A172 (cell line): ENCODE measurements around the gene TRIM10. TPM values are rescaled to one million over a fixed set of nuclear protein-coding genes. Genes with fewer than 3 reads are reported as not detected.
"Not testable (repeated sequence)": the region's sequence is repeated elsewhere in the genome, so short reads cannot be mapped to it uniquely, and the experiment has no call there.

Experiments
- DNase-seq: peaks from one replicate; pipeline ENCODE4 v3.0.0-alpha.2; 2015; ENCODE audit warnings: low spot score
- total RNA-seq: library from RNA; depleted of rRNA; stranded (reverse); fragments of >200 nt; shearing (Covaris generic); gene quantifications from 2 replicates; pipeline ENCODE4 v1.2.3, GENCODE V29; 2014

The TRIM10 gene
- total RNA-seq, 1 experiment from 2014 or later: not detected

- DNase-seq: no peak
These were observed 10.9 kb upstream of the TRIM10 start for GRCh38 chr6:30171677-30172471.

- DNase-seq: peak; percentile 40
These were observed 8.9 kb upstream of the TRIM10 start for GRCh38 chr6:30169658-30170614.

- DNase-seq: no peak
These were observed 7.7 kb upstream of the TRIM10 start for GRCh38 chr6:30168741-30169140.

- DNase-seq: no peak
These were observed 6.1 kb upstream of the TRIM10 start for GRCh38 chr6:30167101-30167500.

- not testable (repeated sequence) for DNase-seq
These were observed 4.2 kb upstream of the TRIM10 start for GRCh38 chr6:30165238-30165637.

GRCh38 chr6:30164714-30165113 is 3.7 kb upstream of the TRIM10 start:
- DNase-seq: no peak

- no peak for DNase-seq
These were observed 3.1 kb upstream of the TRIM10 start for GRCh38 chr6:30163918-30164654.

- DNase-seq: no peak
These were observed 2.3 kb upstream of the TRIM10 start, which contains the start of gene TRIM15 for GRCh38 chr6:30163090-30163917. TSS of gene TRIM15 (plus strand) at chr6:30163546. CDS start at chr6:30163685, 139 bp downstream.

- no peak for DNase-seq
These were observed 1.5 kb upstream of the TRIM10 start for GRCh38 chr6:30162265-30163089.

GRCh38 chr6:30160008-30160784 is 815 bp downstream of the TRIM10 start:
- no peak for DNase-seq

GRCh38 chr6:30158475-30159040 is 2.5 kb downstream of the TRIM10 start:
- DNase-seq: no peak

- no peak for DNase-seq
These were observed 3.0 kb downstream of the TRIM10 start for GRCh38 chr6:30157999-30158398.

- DNase-seq: no peak
These were observed 3.4 kb downstream of the TRIM10 start for GRCh38 chr6:30157581-30157980.

- no peak for DNase-seq
These were observed 4.2 kb downstream of the TRIM10 start for GRCh38 chr6:30156774-30157173.

- DNase-seq: peak; percentile 62
These were observed 4.8 kb downstream of the TRIM10 start for GRCh38 chr6:30156262-30156599.

GRCh38 chr6:30155520-30156261 is 5.3 kb downstream of the TRIM10 start:
- DNase-seq: no peak

GRCh38 chr6:30154709-30155519 is 6.1 kb downstream of the TRIM10 start:
- DNase-seq: peak; percentile 73
